NB4 (cell line): ENCODE measurements around the gene TMPRSS7.
A peak's percentile ranks its signal among the peaks of the same experiment; 100 is the strongest.

ENCODE experiments used
- DNase-seq: peaks from one replicate; pipeline ENCODE4 v3.0.0; 2010; ENCODE audit warnings: low read depth
- H3K4me3 ChIP-seq: one replicate; pipeline ENCODE4 v1.5.1; 2011; ENCODE audit warnings: mild to moderate bottlenecking, low read depth, low read length, moderate library complexity
- MYC ChIP-seq: IDR thresholded peaks from 2 replicates; pipeline ENCODE4 v1.6.1; 2011; ENCODE audit warnings: low read depth, low read length
- POLR2A ChIP-seq: IDR thresholded peaks from 2 replicates; pipeline ENCODE4 v1.6.1; 2011; ENCODE audit warnings: mild to moderate bottlenecking; ENCODE audit not compliant: insufficient read length; ENCODE audit errors: extremely low read depth
- TF ChIP-seq, protein P1 (sequence below): IDR thresholded peaks from one replicate; pipeline ENCODE4 v1.5.1; 2012; ENCODE audit warnings: low read depth, low read length
- TF ChIP-seq, protein P2 (sequence below): IDR thresholded peaks from 2 replicates; pipeline ENCODE4 v1.6.1; 2011; ENCODE audit warnings: low read depth, low read length

The TMPRSS7 gene

DNA sequence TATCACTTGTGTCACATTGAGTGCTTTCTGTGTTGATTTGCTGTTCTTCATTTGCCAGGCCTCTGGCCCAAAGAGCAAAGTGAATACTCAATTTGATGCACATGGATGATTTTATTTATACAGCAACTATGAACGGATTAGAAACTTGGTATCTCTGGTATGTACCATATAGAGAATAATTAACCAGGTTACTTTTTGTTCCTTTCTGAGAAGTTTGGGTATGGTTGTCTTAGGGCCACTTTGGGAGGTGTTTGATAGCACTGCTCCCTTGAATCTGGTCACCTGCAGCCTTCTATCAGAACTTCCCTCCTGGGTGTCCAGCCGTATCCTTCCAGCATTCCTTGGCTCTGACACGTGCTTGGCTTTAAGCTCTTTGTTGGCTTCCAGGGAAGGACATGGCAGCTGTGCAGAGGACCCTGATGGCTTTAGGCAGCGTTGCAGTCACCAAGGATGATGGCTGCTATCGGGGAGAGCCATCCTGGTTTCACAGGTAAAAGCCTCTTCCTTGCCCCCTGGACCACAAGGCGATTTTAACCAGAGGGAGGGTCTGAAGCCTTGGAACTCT lies 23.1 kb upstream of the TMPRSS7 start:
- H3K4me3 ChIP-seq = no peak overlapping the region
- no peak for DNase-seq
- TF ChIP-seq, protein P1, sequence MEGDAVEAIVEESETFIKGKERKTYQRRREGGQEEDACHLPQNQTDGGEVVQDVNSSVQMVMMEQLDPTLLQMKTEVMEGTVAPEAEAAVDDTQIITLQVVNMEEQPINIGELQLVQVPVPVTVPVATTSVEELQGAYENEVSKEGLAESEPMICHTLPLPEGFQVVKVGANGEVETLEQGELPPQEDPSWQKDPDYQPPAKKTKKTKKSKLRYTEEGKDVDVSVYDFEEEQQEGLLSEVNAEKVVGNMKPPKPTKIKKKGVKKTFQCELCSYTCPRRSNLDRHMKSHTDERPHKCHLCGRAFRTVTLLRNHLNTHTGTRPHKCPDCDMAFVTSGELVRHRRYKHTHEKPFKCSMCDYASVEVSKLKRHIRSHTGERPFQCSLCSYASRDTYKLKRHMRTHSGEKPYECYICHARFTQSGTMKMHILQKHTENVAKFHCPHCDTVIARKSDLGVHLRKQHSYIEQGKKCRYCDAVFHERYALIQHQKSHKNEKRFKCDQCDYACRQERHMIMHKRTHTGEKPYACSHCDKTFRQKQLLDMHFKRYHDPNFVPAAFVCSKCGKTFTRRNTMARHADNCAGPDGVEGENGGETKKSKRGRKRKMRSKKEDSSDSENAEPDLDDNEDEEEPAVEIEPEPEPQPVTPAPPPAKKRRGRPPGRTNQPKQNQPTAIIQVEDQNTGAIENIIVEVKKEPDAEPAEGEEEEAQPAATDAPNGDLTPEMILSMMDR = no peak
- no peak for TF ChIP-seq MYC
- TF ChIP-seq, protein P2, sequence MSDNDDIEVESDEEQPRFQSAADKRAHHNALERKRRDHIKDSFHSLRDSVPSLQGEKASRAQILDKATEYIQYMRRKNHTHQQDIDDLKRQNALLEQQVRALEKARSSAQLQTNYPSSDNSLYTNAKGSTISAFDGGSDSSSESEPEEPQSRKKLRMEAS = no peak
- no peak for TF ChIP-seq POLR2A

DNA sequence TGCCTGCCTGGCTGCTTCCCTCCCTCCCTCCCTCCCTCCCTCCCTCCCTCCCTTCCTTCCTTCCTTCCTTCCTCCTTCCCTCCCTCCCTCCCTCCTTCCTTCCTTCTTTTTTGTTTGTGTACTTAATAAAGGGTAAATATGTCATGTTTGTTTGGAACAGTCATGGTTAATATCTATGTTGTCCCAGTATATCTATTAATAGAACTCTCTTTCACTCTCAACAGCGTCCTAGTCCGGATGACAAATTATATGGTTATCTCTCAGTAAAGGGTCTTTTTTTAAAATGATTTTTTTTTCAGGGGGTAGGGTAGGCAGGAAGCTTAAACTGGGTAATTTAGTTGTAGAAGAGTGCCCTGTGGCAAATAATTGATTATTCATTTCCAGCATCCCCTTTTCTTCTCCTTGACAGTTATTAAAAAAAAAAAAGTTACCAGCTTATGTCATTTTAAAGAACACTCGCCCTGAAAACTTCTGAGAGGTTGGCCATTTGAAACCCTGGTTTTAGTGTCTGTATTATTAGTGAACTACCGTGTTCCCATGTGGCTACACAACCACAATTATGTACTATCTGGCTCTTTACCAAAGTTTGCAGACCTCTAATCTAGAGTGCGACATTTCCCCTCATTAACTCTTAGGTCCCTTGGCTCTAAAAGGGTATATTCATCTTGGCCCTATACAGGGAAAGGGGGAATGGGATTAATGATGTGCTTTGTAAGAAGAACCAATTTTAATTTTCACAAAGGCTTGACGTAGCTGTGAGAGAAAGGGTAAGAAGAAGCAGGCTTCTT lies 22.1 kb upstream of the TMPRSS7 start:
- H3K4me3 ChIP-seq = no peak overlapping the region
- TF ChIP-seq MYC (no peak), POLR2A (no peak)
- TF ChIP-seq, protein P2 = no peak
- TF ChIP-seq, protein P1 = no peak
- no peak for DNase-seq

DNA sequence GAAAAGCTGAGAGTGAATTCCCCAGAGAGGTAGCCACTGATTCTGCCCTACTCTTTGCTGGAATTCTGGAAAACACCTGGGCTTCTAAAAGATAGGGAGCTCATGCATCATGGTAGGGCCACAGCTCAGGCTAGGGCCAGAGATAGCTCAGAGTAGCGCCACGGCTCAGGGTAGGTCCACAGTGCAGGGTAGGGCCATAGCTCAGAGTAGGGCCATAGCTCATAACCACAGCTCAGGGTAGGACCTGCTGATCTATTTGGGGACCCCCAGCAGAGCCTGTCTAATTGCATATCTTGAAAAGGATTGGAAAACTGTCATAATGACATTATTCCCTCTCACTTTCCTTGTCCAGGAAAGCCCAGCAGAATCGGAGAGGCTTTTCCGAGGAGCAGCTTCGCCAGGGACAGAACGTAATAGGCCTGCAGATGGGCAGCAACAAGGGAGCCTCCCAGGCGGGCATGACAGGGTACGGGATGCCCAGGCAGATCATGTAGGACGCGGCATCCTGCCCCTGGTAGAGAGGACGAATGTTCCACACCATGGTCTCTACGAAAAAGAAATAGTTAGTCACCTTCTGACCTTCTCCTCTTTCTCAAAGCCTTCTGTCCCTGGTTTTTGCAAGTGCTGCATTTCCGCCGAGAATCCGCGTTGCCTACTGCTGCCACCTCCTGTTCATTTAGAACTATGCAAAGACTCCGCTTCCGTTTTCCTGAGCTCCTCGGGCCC lies 21.3 kb upstream of the TMPRSS7 start:
- TF ChIP-seq, protein P1 = peak; percentile 39
- 0 out of 2 replicates have a peak, but pooled peaks have one; percentile 21 for TF ChIP-seq MYC
- TF ChIP-seq, protein P2 = no peak
- peak; percentile 61 for DNase-seq
- no peak overlapping the region for H3K4me3 ChIP-seq

DNA sequence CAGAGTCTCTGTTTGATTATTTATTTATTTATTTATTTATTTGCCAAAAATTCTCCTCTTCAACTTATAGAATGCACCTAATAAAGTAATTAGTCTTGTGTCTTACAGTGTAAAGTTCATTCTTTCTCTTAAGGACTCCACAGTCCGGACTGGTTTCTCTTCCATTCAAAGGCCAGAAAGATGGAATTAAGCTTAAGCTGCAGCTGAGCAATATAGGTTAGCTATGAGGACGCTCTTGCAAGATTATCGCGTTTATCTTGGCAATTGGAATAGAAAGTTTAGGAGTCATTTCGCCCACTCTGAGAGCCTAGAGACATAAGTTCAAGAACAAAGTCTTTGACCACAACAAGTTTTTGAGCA lies 20.8 kb upstream of the TMPRSS7 start:
- H3K4me3 ChIP-seq = no peak overlapping the region
- DNase-seq = no peak
- TF ChIP-seq MYC = no peak
- TF ChIP-seq, protein P1 = no peak
- TF ChIP-seq, protein P2 = no peak

DNA sequence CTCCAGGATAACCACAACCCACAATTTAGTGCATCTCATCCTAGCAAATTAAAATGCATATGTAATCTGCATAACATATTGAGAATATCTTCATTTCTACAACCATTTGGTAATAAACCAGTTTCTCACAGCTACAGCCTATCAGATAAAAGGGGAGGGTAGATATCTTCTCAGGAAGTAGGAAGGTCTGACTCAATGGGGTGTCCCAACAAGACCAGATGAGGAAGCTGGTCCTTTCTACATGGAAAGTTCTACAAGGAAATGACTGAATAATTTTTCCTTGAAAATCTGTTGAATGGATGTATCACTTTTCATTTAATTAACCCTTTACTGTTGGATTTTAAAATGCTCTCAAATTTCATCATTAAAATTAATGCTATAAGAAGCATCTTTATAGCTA lies 17.4 kb upstream of the TMPRSS7 start:
- peak; percentile 6 for DNase-seq
- TF ChIP-seq MYC (no peak), POLR2A (no peak)
- TF ChIP-seq, protein P2 = no peak
- TF ChIP-seq, protein P1 = no peak
- no peak overlapping the region for H3K4me3 ChIP-seq
